PC-3 (cell line): ENCODE measurements around the gene ZFX.

Source experiments
- EZH2 ChIP-seq: fragments of 300-600 bp; sonication (generic); IDR thresholded peaks from one replicate; pipeline ENCODE4 v1.6.1; 2017; ENCODE audit warnings: antibody characterized with exemption, mild to moderate bottlenecking, low read length; ENCODE audit not compliant: unreplicated experiment
- TF ChIP-seq, protein P1 (sequence below): fragments of 300-600 bp; sonication (generic); conservative IDR thresholded peaks from 2 replicates; pipeline ENCODE4 v1.5.1; 2017; ENCODE audit warnings: antibody characterized with exemption, low read depth, mild to moderate bottlenecking, low read length

- TF ChIP-seq, protein P1, sequence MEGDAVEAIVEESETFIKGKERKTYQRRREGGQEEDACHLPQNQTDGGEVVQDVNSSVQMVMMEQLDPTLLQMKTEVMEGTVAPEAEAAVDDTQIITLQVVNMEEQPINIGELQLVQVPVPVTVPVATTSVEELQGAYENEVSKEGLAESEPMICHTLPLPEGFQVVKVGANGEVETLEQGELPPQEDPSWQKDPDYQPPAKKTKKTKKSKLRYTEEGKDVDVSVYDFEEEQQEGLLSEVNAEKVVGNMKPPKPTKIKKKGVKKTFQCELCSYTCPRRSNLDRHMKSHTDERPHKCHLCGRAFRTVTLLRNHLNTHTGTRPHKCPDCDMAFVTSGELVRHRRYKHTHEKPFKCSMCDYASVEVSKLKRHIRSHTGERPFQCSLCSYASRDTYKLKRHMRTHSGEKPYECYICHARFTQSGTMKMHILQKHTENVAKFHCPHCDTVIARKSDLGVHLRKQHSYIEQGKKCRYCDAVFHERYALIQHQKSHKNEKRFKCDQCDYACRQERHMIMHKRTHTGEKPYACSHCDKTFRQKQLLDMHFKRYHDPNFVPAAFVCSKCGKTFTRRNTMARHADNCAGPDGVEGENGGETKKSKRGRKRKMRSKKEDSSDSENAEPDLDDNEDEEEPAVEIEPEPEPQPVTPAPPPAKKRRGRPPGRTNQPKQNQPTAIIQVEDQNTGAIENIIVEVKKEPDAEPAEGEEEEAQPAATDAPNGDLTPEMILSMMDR: no peak
- no peak for TF ChIP-seq EZH2
Observed at GRCh38 chrX:24221872-24222271, 72.3 kb downstream of the ZFX start.
